Measurements from ENCODE around the gene CERS2.

CERS2 gene

GRCh38 chr1:150970808-150971582 lies 3.6 kb downstream of the CERS2 start:
- no peaks in the 10 kb centered on the region for H3K27me3 Mint-ChIP-seq
- H3K4me1 Mint-ChIP-seq (ENCODE audit: low read depth): peaks cover 61% of the 10 kb centered on the region
- H3K9me3 Mint-ChIP-seq: no peaks in the 10 kb centered on the region
- peak overlapping the region; percentile 82 for H3K27ac Mint-ChIP-seq
- peak overlapping the region; percentile 85 for H3K4me3 Mint-ChIP-seq
- intact Hi-C loops (cut with micrococcal nuclease): loop anchor here (10.0 kb wide), 2 partner anchors 206 to 606 kb away; partner anchors contain the start of genes CTSS and RPRD2
- H3K36me3 Mint-ChIP-seq (ENCODE audit: low read depth): peaks cover 57% of the 10 kb centered on the region

GRCh38 chr1:150969626-150970025 lies 5.0 kb downstream of the CERS2 start:
- H3K27ac Mint-ChIP-seq: no peak overlapping the region
- no peak overlapping the region for H3K4me3 Mint-ChIP-seq
- no peaks in the 10 kb centered on the region for H3K9me3 Mint-ChIP-seq
- H3K4me1 Mint-ChIP-seq (ENCODE audit: low read depth): peaks cover 56% of the 10 kb centered on the region
- H3K27me3 Mint-ChIP-seq: no peaks in the 10 kb centered on the region
- H3K36me3 Mint-ChIP-seq (ENCODE audit: low read depth): peaks cover 71% of the 10 kb centered on the region
- intact Hi-C loops (cut with micrococcal nuclease): loop anchor here (10.0 kb wide), 2 partner anchors 205 to 605 kb away; partner anchors contain the start of genes CTSS and RPRD2

- intact Hi-C loops (cut with micrococcal nuclease): no loop called here
- Mint-ChIP-seq H3K4me3 (no peak overlapping the region), H3K27ac (no peak overlapping the region), H3K4me1 (ENCODE audit: low read depth) (peaks cover 52% of the 10 kb centered on the region), H3K9me3 (no peaks in the 10 kb centered on the region), H3K36me3 (ENCODE audit: low read depth) (peaks cover 77% of the 10 kb centered on the region), H3K27me3 (no peaks in the 10 kb centered on the region)
Measured at GRCh38 chr1:150968491-150968890, 6.1 kb downstream of the CERS2 start.

GRCh38 chr1:150967936-150968335 lies 6.7 kb downstream of the CERS2 start:
- Mint-ChIP-seq H3K36me3 (ENCODE audit: low read depth) (peaks cover 77% of the 10 kb centered on the region), H3K27ac (peak overlapping the region; percentile 24), H3K9me3 (no peaks in the 10 kb centered on the region), H3K4me3 (no peak overlapping the region), H3K4me1 (ENCODE audit: low read depth) (peaks cover 48% of the 10 kb centered on the region), H3K27me3 (no peaks in the 10 kb centered on the region)
- intact Hi-C loops (cut with micrococcal nuclease): no loop called here

- H3K4me1 Mint-ChIP-seq (ENCODE audit: low read depth): peaks cover 35% of the 10 kb centered on the region
- peaks cover 88% of the 10 kb centered on the region for H3K36me3 Mint-ChIP-seq (ENCODE audit: low read depth)
- no peak overlapping the region for H3K27ac Mint-ChIP-seq
- no peaks in the 10 kb centered on the region for H3K9me3 Mint-ChIP-seq
- intact Hi-C loops (cut with micrococcal nuclease): no loop called here
- no peak overlapping the region for H3K4me3 Mint-ChIP-seq
- no peaks in the 10 kb centered on the region for H3K27me3 Mint-ChIP-seq
Measured at GRCh38 chr1:150966011-150966410, 8.6 kb downstream of the CERS2 start.

GRCh38 chr1:150965605-150966004 lies 9.0 kb downstream of the CERS2 start:
- intact Hi-C loops (cut with micrococcal nuclease): no loop called here
- Mint-ChIP-seq H3K4me3 (no peak overlapping the region), H3K27ac (no peak overlapping the region), H3K9me3 (no peaks in the 10 kb centered on the region), H3K27me3 (no peaks in the 10 kb centered on the region), H3K36me3 (ENCODE audit: low read depth) (peaks cover 88% of the 10 kb centered on the region), H3K4me1 (ENCODE audit: low read depth) (peaks cover 31% of the 10 kb centered on the region)

GRCh38 chr1:150964164-150964489 lies 10.5 kb downstream of the CERS2 start:
- intact Hi-C loops (cut with micrococcal nuclease): no loop called here
- Mint-ChIP-seq H3K27ac (no peak overlapping the region), H3K27me3 (no peaks in the 10 kb centered on the region), H3K4me1 (ENCODE audit: low read depth) (peaks cover 19% of the 10 kb centered on the region), H3K9me3 (no peaks in the 10 kb centered on the region), H3K36me3 (ENCODE audit: low read depth) (peaks cover 99% of the 10 kb centered on the region), H3K4me3 (no peak overlapping the region)

GRCh38 chr1:150963321-150964163 lies 11.1 kb downstream of the CERS2 start:
- no peak overlapping the region for H3K4me3 Mint-ChIP-seq
- no peaks in the 10 kb centered on the region for H3K27me3 Mint-ChIP-seq
- intact Hi-C loops (cut with micrococcal nuclease): no loop called here
- H3K27ac Mint-ChIP-seq: no peak overlapping the region
- H3K9me3 Mint-ChIP-seq: no peaks in the 10 kb centered on the region
- peaks cover 99% of the 10 kb centered on the region for H3K36me3 Mint-ChIP-seq (ENCODE audit: low read depth)
- H3K4me1 Mint-ChIP-seq (ENCODE audit: low read depth): peaks cover 17% of the 10 kb centered on the region

GRCh38 chr1:150961756-150962155 lies 12.9 kb downstream of the CERS2 start:
- Mint-ChIP-seq H3K4me3 (no peak overlapping the region), H3K27ac (no peak overlapping the region), H3K4me1 (ENCODE audit: low read depth) (peaks cover 8% of the 10 kb centered on the region), H3K9me3 (no peaks in the 10 kb centered on the region), H3K27me3 (no peaks in the 10 kb centered on the region), H3K36me3 (ENCODE audit: low read depth) (peaks cover 99% of the 10 kb centered on the region)
- intact Hi-C loops (cut with micrococcal nuclease): no loop called here

GRCh38 chr1:150960646-150961045 lies 14.0 kb downstream of the CERS2 start:
- Mint-ChIP-seq H3K9me3 (no peaks in the 10 kb centered on the region), H3K36me3 (ENCODE audit: low read depth) (peaks cover 99% of the 10 kb centered on the region), H3K4me3 (no peak overlapping the region), H3K27ac (no peak overlapping the region), H3K27me3 (no peaks in the 10 kb centered on the region), H3K4me1 (ENCODE audit: low read depth) (peaks cover 8% of the 10 kb centered on the region)
- intact Hi-C loops (cut with micrococcal nuclease): no loop called here

- peaks cover 99% of the 10 kb centered on the region for H3K36me3 Mint-ChIP-seq (ENCODE audit: low read depth)
- H3K9me3 Mint-ChIP-seq: no peaks in the 10 kb centered on the region
- no peak overlapping the region for H3K27ac Mint-ChIP-seq
- H3K27me3 Mint-ChIP-seq: no peaks in the 10 kb centered on the region
- no peak overlapping the region for H3K4me3 Mint-ChIP-seq
- intact Hi-C loops (cut with micrococcal nuclease): loop anchor here (10.0 kb wide), 1 partner anchor 203 kb away; no protein-coding TSS in a partner anchor
- H3K4me1 Mint-ChIP-seq (ENCODE audit: low read depth): peaks cover 3% of the 10 kb centered on the region
Measured at GRCh38 chr1:150957666-150958065, 17.0 kb downstream of the CERS2 start.

GRCh38 chr1:150955280-150955679 lies 19.4 kb downstream of the CERS2 start:
- intact Hi-C loops (cut with micrococcal nuclease): loop anchor here (10.0 kb wide), 1 partner anchor 200 kb away; no protein-coding TSS in a partner anchor
- H3K36me3 Mint-ChIP-seq (ENCODE audit: low read depth): peaks cover 100% of the 10 kb centered on the region
- H3K4me3 Mint-ChIP-seq: no peak overlapping the region
- H3K4me1 Mint-ChIP-seq (ENCODE audit: low read depth): no peaks in the 10 kb centered on the region
- H3K27ac Mint-ChIP-seq: no peak overlapping the region
- H3K9me3 Mint-ChIP-seq: no peaks in the 10 kb centered on the region
- no peaks in the 10 kb centered on the region for H3K27me3 Mint-ChIP-seq

- Mint-ChIP-seq H3K9me3 (no peaks in the 10 kb centered on the region), H3K36me3 (ENCODE audit: low read depth) (peaks cover 100% of the 10 kb centered on the region), H3K27ac (no peak overlapping the region), H3K4me1 (ENCODE audit: low read depth) (no peaks in the 10 kb centered on the region), H3K27me3 (no peaks in the 10 kb centered on the region), H3K4me3 (no peak overlapping the region)
- intact Hi-C loops (cut with micrococcal nuclease): loop anchor here (10.0 kb wide), 1 partner anchor 200 kb away; no protein-coding TSS in a partner anchor
Measured at GRCh38 chr1:150954708-150955107, 19.9 kb downstream of the CERS2 start.

- intact Hi-C loops (cut with micrococcal nuclease): loop anchor here (10.0 kb wide), 1 partner anchor 120 kb away; no protein-coding TSS in a partner anchor
- Mint-ChIP-seq H3K9me3 (no peaks in the 10 kb centered on the region), H3K4me1 (ENCODE audit: low read depth) (peaks cover 6% of the 10 kb centered on the region), H3K4me3 (no peak overlapping the region), H3K36me3 (ENCODE audit: low read depth) (peaks cover 100% of the 10 kb centered on the region), H3K27me3 (no peaks in the 10 kb centered on the region), H3K27ac (no peak overlapping the region)
Measured at GRCh38 chr1:150944856-150945255, 29.8 kb downstream of the CERS2 start.
